Stimulated activated CD8-positive, alpha-beta memory T cell treated with anti-CD3 and anti-CD28 coated beads, Interleukin-15, amount 100 ng/mL, for 1 hour (primary cell): ENCODE measurements around the gene NOL8.

ENCODE experiments used
- DNase-seq: peaks from one replicate; pipeline ENCODE4 v3.0.0-alpha.2; 2020; ENCODE audit warnings: low read depth

The NOL8 gene

GRCh38 chr9:92266486-92266885 is 58.7 kb downstream of the NOL8 start:
- DNase-seq: no peak

- no peak for DNase-seq
Observed at GRCh38 chr9:92265154-92265553, 60.0 kb downstream of the NOL8 start.

GRCh38 chr9:92263131-92263530 is 62.0 kb downstream of the NOL8 start:
- no peak for DNase-seq

GRCh38 chr9:92257327-92257726 is 67.8 kb downstream of the NOL8 start:
- DNase-seq: no peak

GRCh38 chr9:92254381-92255337 is 70.5 kb downstream of the NOL8 start:
- DNase-seq: no peak

- DNase-seq: no peak
Observed at GRCh38 chr9:92253656-92254055, 71.5 kb downstream of the NOL8 start.

GRCh38 chr9:92247981-92248380 is 77.2 kb downstream of the NOL8 start:
- no peak for DNase-seq
